ENCODE data around the gene CDC42EP5.
"Not testable (repeated sequence)": the region's sequence is repeated elsewhere in the genome, so short reads cannot be mapped to it uniquely, and the experiment has no call there.

The CDC42EP5 gene

GRCh38 chr19:54475706-54476105, 2.6 kb upstream of the CDC42EP5 start:
- peaks cover 7% of the 10 kb centered on the region for H3K4me1 ChIP-seq (ENCODE audit: insufficient read depth, low read length)
- no peaks in the 10 kb centered on the region for H3K9me3 ChIP-seq (ENCODE audit: control insufficient read depth, insufficient read depth, low read length)
- no peaks in the 10 kb centered on the region for H3K36me3 ChIP-seq (ENCODE audit: insufficient read depth, low read length)
- no peak overlapping the region for H3K9ac ChIP-seq (ENCODE audit: low read depth, low read length)

GRCh38 chr19:54473892-54474372, 836 bp upstream of the CDC42EP5 start:
- no peaks in the 10 kb centered on the region for H3K9me3 ChIP-seq (ENCODE audit: control insufficient read depth, insufficient read depth, low read length)
- peak overlapping the region; percentile 49; the same call in 1 of the 2 replicates for H3K9ac ChIP-seq (ENCODE audit: low read depth, low read length)
- H3K4me1 ChIP-seq (ENCODE audit: insufficient read depth, low read length), result peaks cover 13% of the 10 kb centered on the region
- H3K36me3 ChIP-seq (ENCODE audit: insufficient read depth, low read length), result no peaks in the 10 kb centered on the region

GRCh38 chr19:54470991-54471782, 1.9 kb downstream of the CDC42EP5 start:
- H3K9me3 ChIP-seq (ENCODE audit: control insufficient read depth, insufficient read depth, low read length), result no peaks in the 10 kb centered on the region
- H3K4me1 ChIP-seq (ENCODE audit: insufficient read depth, low read length), result peaks cover 13% of the 10 kb centered on the region
- H3K36me3 ChIP-seq (ENCODE audit: insufficient read depth, low read length), result no peaks in the 10 kb centered on the region
- H3K9ac ChIP-seq (ENCODE audit: low read depth, low read length), result peak overlapping the region; percentile 57

GRCh38 chr19:54470276-54470887, 2.7 kb downstream of the CDC42EP5 start:
- Histone ChIP-seq H3K9ac (ENCODE audit: low read depth, low read length) (peak overlapping the region; percentile 57; the same call in 1 of the 2 replicates), H3K4me1 (ENCODE audit: insufficient read depth, low read length) (peaks cover 13% of the 10 kb centered on the region)

GRCh38 chr19:54469496-54469934, 3.6 kb downstream of the CDC42EP5 start:
- peaks cover 13% of the 10 kb centered on the region for H3K4me1 ChIP-seq (ENCODE audit: insufficient read depth, low read length)
- H3K36me3 ChIP-seq (ENCODE audit: insufficient read depth, low read length), result no peaks in the 10 kb centered on the region
- H3K9ac ChIP-seq (ENCODE audit: low read depth, low read length), result no peak overlapping the region

More at GRCh38 chr19:54470276-54470887, 2.7 kb downstream of the CDC42EP5 start:
- H3K9me3 ChIP-seq (ENCODE audit: control insufficient read depth, insufficient read depth, low read length), result no peaks in the 10 kb centered on the region
- no peaks in the 10 kb centered on the region for H3K36me3 ChIP-seq (ENCODE audit: insufficient read depth, low read length)

GRCh38 chr19:54466110-54466480, 7.0 kb downstream of the CDC42EP5 start:
- H3K4me1 ChIP-seq (ENCODE audit: insufficient read depth, low read length), result peaks cover 13% of the 10 kb centered on the region; the same call in 1 of the 2 replicates
- not testable (repeated sequence) for H3K9me3 ChIP-seq (ENCODE audit: control insufficient read depth, insufficient read depth, low read length); H3K9ac ChIP-seq (ENCODE audit: low read depth, low read length); H3K36me3 ChIP-seq (ENCODE audit: insufficient read depth, low read length)

More at GRCh38 chr19:54469496-54469934, 3.6 kb downstream of the CDC42EP5 start:
- H3K9me3 ChIP-seq (ENCODE audit: control insufficient read depth, insufficient read depth, low read length), result no peaks in the 10 kb centered on the region

GRCh38 chr19:54465426-54466109, 7.5 kb downstream of the CDC42EP5 start:
- H3K9ac ChIP-seq (ENCODE audit: low read depth, low read length), result peak overlapping the region; percentile 28; the same call in 1 of the 2 replicates
- H3K36me3 ChIP-seq (ENCODE audit: insufficient read depth, low read length), result no peaks in the 10 kb centered on the region
- peaks cover 13% of the 10 kb centered on the region; the same call in 1 of the 2 replicates for H3K4me1 ChIP-seq (ENCODE audit: insufficient read depth, low read length)

GRCh38 chr19:54464630-54465425, 8.3 kb downstream of the CDC42EP5 start:
- H3K36me3 ChIP-seq (ENCODE audit: insufficient read depth, low read length), result no peaks in the 10 kb centered on the region
- H3K9me3 ChIP-seq (ENCODE audit: control insufficient read depth, insufficient read depth, low read length), result no peaks in the 10 kb centered on the region
- H3K4me1 ChIP-seq (ENCODE audit: insufficient read depth, low read length), result peaks cover 11% of the 10 kb centered on the region; the same call in 1 of the 2 replicates
- H3K9ac ChIP-seq (ENCODE audit: low read depth, low read length), result peak overlapping the region; percentile 98

More at GRCh38 chr19:54465426-54466109, 7.5 kb downstream of the CDC42EP5 start:
- H3K9me3 ChIP-seq (ENCODE audit: control insufficient read depth, insufficient read depth, low read length), result no peaks in the 10 kb centered on the region

- H3K9ac ChIP-seq (ENCODE audit: low read depth, low read length), result peak overlapping the region; percentile 98
- H3K36me3 ChIP-seq (ENCODE audit: insufficient read depth, low read length), result no peaks in the 10 kb centered on the region
- H3K4me1 ChIP-seq (ENCODE audit: insufficient read depth, low read length), result peaks cover 7% of the 10 kb centered on the region; the same call in 1 of the 2 replicates
- H3K9me3 ChIP-seq (ENCODE audit: control insufficient read depth, insufficient read depth, low read length), result no peaks in the 10 kb centered on the region
Observed at GRCh38 chr19:54464044-54464629, 9.0 kb downstream of the CDC42EP5 start.

- Histone ChIP-seq H3K9ac (ENCODE audit: low read depth, low read length) (peak within 1 kb of the TSS; percentile 98), H3K4me1 (ENCODE audit: insufficient read depth, low read length) (peaks cover 7% of the 10 kb centered on the region; the same call in 1 of the 2 replicates), H3K9me3 (ENCODE audit: control insufficient read depth, insufficient read depth, low read length) (no peaks in the 10 kb centered on the region), H3K36me3 (ENCODE audit: insufficient read depth, low read length) (no peaks in the 10 kb centered on the region; the same call in 1 of the 2 replicates)
Observed at GRCh38 chr19:54463531-54464043, 9.5 kb downstream of the CDC42EP5 start, which contains the start of gene LENG9. Gene LENG9 (minus strand): TSS chr19:54463778. CDS start chr19:54463526, 252 bp downstream.

GRCh38 chr19:54462655-54463530, 10.2 kb downstream of the CDC42EP5 start:
- Histone ChIP-seq H3K4me1 (ENCODE audit: insufficient read depth, low read length) (peaks cover 7% of the 10 kb centered on the region; the same call in 1 of the 2 replicates), H3K9ac (ENCODE audit: low read depth, low read length) (peak overlapping the region; percentile 98), H3K36me3 (ENCODE audit: insufficient read depth, low read length) (no peaks in the 10 kb centered on the region; the same call in none of the 2 replicates), H3K9me3 (ENCODE audit: control insufficient read depth, insufficient read depth, low read length) (no peaks in the 10 kb centered on the region)

- H3K9ac ChIP-seq (ENCODE audit: low read depth, low read length), result peak overlapping the region; percentile 98
- H3K9me3 ChIP-seq (ENCODE audit: control insufficient read depth, insufficient read depth, low read length), result no peaks in the 10 kb centered on the region
- H3K36me3 ChIP-seq (ENCODE audit: insufficient read depth, low read length), result peaks cover 3% of the 10 kb centered on the region
- peaks cover 7% of the 10 kb centered on the region; the same call in 1 of the 2 replicates for H3K4me1 ChIP-seq (ENCODE audit: insufficient read depth, low read length)
Observed at GRCh38 chr19:54462047-54462654, 10.9 kb downstream of the CDC42EP5 start.
